A673 (cell line): ENCODE results near the gene ITLN2. TPM values are rescaled to one million over a fixed set of nuclear protein-coding genes. Genes with fewer than 3 reads are reported as not detected.
A peak's percentile ranks its signal among the peaks of the same experiment; 100 is the strongest.

Experiments used
- BruUV-seq: library from RNA; stranded (reverse); fragments of 400-500 nt; replicated peaks from 2 replicates; lab custom pipeline; 2021; lab: Mats Ljungman, UMichigan
- CTCF ChIA-PET: fragments of 300-600 bp; sonication (Branson Sonifier 250); formaldehyde crosslinking; loops from one replicate; lab custom pipeline; 2022; ENCODE audit warnings: antibody characterized with exemption; lab: Charles Lee
- POLR2A ChIA-PET: fragments of 300-600 bp; sonication (Branson Sonifier 250); formaldehyde crosslinking; loops from one replicate; lab custom pipeline; 2022; ENCODE audit warnings: antibody characterized with exemption; ENCODE audit not compliant: low non-redundant PET; lab: Charles Lee
- DNase-seq: peaks from one replicate; pipeline ENCODE4 v3.0.0-alpha.2; 2015; ENCODE audit warnings: low spot score
- H3K27ac ChIP-seq: fragments of 200-600 bp; sonication (generic); 2 replicates; pipeline ENCODE4 v1.5.1; 2016; ENCODE audit warnings: mixed run types, low read depth, mild to moderate bottlenecking, mixed read lengths, antibody characterized with exemption, low read length; ENCODE audit not compliant: poor library complexity, severe bottlenecking
- H3K27me3 ChIP-seq: fragments of 200-600 bp; sonication (generic); replicated peaks from 2 replicates; pipeline ENCODE4 v1.6.1; 2017; ENCODE audit warnings: mixed run types, low read depth, mild to moderate bottlenecking, mixed read lengths, antibody characterized with exemption, low read length; ENCODE audit not compliant: insufficient read depth, poor library complexity
- H3K36me3 ChIP-seq: fragments of 200-600 bp; sonication (generic); 2 replicates; pipeline ENCODE4 v1.6.1; 2016; ENCODE audit warnings: mixed run types, mild to moderate bottlenecking, mixed read lengths, antibody characterized with exemption, low read length; ENCODE audit not compliant: insufficient read depth, poor library complexity, severe bottlenecking
- H3K4me1 ChIP-seq: fragments of 200-600 bp; sonication (generic); 2 replicates; pipeline ENCODE4 v1.6.1; 2017; ENCODE audit warnings: mixed run types, mild to moderate bottlenecking, mixed read lengths, antibody characterized with exemption, low read length; ENCODE audit not compliant: insufficient read depth, poor library complexity, severe bottlenecking
- H3K4me3 ChIP-seq: fragments of 200-600 bp; sonication (generic); 2 replicates; pipeline ENCODE4 v1.5.1; 2016; ENCODE audit warnings: low read depth, mixed run types, mild to moderate bottlenecking, mixed read lengths, low read length; ENCODE audit not compliant: poor library complexity, severe bottlenecking
- H3K9me3 ChIP-seq: fragments of 200-600 bp; sonication (generic); 2 replicates; pipeline ENCODE4 v1.6.1; 2016; ENCODE audit warnings: mixed run types, low read depth, mild to moderate bottlenecking, mixed read lengths, antibody characterized with exemption, low read length; ENCODE audit not compliant: poor library complexity, severe bottlenecking
- CTCF ChIP-seq: fragments of 300-800, 200-600 bp; sonication (generic); conservative IDR thresholded peaks from 2 replicates; pipeline ENCODE4 v1.5.1; 2017; ENCODE audit warnings: low read depth, mild to moderate bottlenecking, antibody characterized with exemption, low read length, moderate library complexity, mixed read lengths
- EZH2 ChIP-seq: fragments of 200-600 bp; sonication (generic); IDR thresholded peaks from 2 replicates; pipeline ENCODE4 v1.6.1; 2017; ENCODE audit warnings: borderline replicate concordance, low read depth, mild to moderate bottlenecking, mixed read lengths, antibody characterized with exemption, low read length; ENCODE audit not compliant: poor library complexity, severe bottlenecking
- intact Hi-C: fragments of 100-400 bp; cut with micrococcal nuclease; formaldehyde crosslinking; loops from one replicate; pipeline ENCODE4 v1.10.0; 2022; ENCODE audit not compliant: unreplicated experiment
- total RNA-seq: library from RNA; stranded (reverse); gene quantifications from 2 replicates; pipeline ENCODE4 v1.2.3, GENCODE V29; 2021

The ITLN2 gene
- total RNA-seq, 1 experiment from 2014 or later: not detected

GRCh38 chr1:160985723-160986122, 31.1 kb upstream of the ITLN2 start:
- Histone ChIP-seq H3K4me1 (no peaks in the 10 kb centered on the region), H3K27me3 (peaks cover 27% of the 10 kb centered on the region), H3K27ac (no peak overlapping the region), H3K4me3 (no peak overlapping the region), H3K36me3 (no peaks in the 10 kb centered on the region), H3K9me3 (no peaks in the 10 kb centered on the region)
- intact Hi-C loops: no loop called here
- BruUV-seq: no TSS peak
- TF ChIP-seq EZH2: no peak
- ChIA-PET CTCF (interaction anchor here (0.6 to 0.7 kb wide), 2 partner anchors 36 to 310 kb away, joined by 4 to 6 read pairs; no protein-coding TSS in a partner anchor), POLR2A (no interaction called here)
- no peak for DNase-seq

GRCh38 chr1:160981584-160982411, 27.2 kb upstream of the ITLN2 start:
- Histone ChIP-seq H3K9me3 (no peaks in the 10 kb centered on the region), H3K4me1 (no peaks in the 10 kb centered on the region), H3K4me3 (no peak overlapping the region), H3K27me3 (peaks cover 32% of the 10 kb centered on the region), H3K36me3 (no peaks in the 10 kb centered on the region), H3K27ac (no peak overlapping the region)
- no peak for DNase-seq
- POLR2A ChIA-PET: no interaction called here
- CTCF ChIA-PET: no interaction called here
- intact Hi-C loops: no loop called here
- BruUV-seq: no TSS peak
- TF ChIP-seq CTCF: no peak
- TF ChIP-seq EZH2: peak; percentile 92

- Histone ChIP-seq H3K9me3 (no peaks in the 10 kb centered on the region), H3K4me3 (no peak overlapping the region), H3K36me3 (no peaks in the 10 kb centered on the region), H3K4me1 (no peaks in the 10 kb centered on the region), H3K27me3 (peaks cover 40% of the 10 kb centered on the region), H3K27ac (no peak overlapping the region)
- POLR2A ChIA-PET: interaction anchor here (0.6 kb wide), 1 partner anchor 542 kb away, joined by 3 read pairs; no protein-coding TSS in a partner anchor
- intact Hi-C loops: no loop called here
- TF ChIP-seq CTCF (no peak), EZH2 (no peak)
- no peak for DNase-seq
- CTCF ChIA-PET: no interaction called here
- no TSS peak for BruUV-seq
These were observed 24.7 kb upstream of the ITLN2 start for GRCh38 chr1:160979286-160979685.
